Kidney (tissue), 14 donors: Measurements from ENCODE around the gene GRB7. TPM values are rescaled to one million over a fixed set of nuclear protein-coding genes. Genes with fewer than 3 reads are reported as not detected.

Experiments
- DNase-seq, 5 donors: peaks; one replicate each; pipeline ENCODE4 v3.0.0-alpha.2; 2013 to 2020
- FAIRE-seq: peaks from 2 replicates; lab custom pipeline; 2012; peaks lifted over from hg19 to GRCh38; lab: Jason Lieb, UNC
- H3K27ac ChIP-seq, 2 donors: one replicate each; pipeline ENCODE4 v1.7.0; 2013; ENCODE audit warnings: low read depth in 2 of 2, low read length in 2 of 2, inconsistent platforms in 1 of 2
- H3K27me3 ChIP-seq: one replicate; pipeline ENCODE4 v1.7.1; 2013; ENCODE audit warnings: low read length, inconsistent platforms; ENCODE audit not compliant: control insufficient read depth, insufficient read depth
- H3K36me3 ChIP-seq, 3 donors: one replicate each; pipeline versions ENCODE4 v1.7.0 to v1.7.1; 2013; ENCODE audit warnings: low read length in 3 of 3, control low read depth in 1 of 3, inconsistent platforms in 1 of 3; ENCODE audit not compliant: insufficient read depth in 3 of 3, control insufficient read depth in 2 of 3
- H3K4me1 ChIP-seq, 3 donors: one replicate each; pipeline versions ENCODE4 v1.7.0 to v1.7.1; 2013; ENCODE audit warnings: low read length in 3 of 3, inconsistent platforms in 1 of 3, low read depth in 1 of 3; ENCODE audit not compliant: control insufficient read depth in 2 of 3, insufficient read depth in 2 of 3
- H3K4me3 ChIP-seq, 3 donors: one replicate each; pipeline versions ENCODE4 v1.7.0 to v1.8.1; 2013; ENCODE audit warnings: low read length in 3 of 3, control low read depth in 1 of 3, inconsistent platforms in 1 of 3
- H3K9ac ChIP-seq, 3 donors: one replicate each; pipeline versions ENCODE4 v1.7.0 to v1.7.1; 2013; ENCODE audit warnings: low read length in 3 of 3, control low read depth in 1 of 3, inconsistent platforms in 1 of 3
- H3K9me3 ChIP-seq, 3 donors: one replicate each; pipeline versions ENCODE4 v1.7.0 to v1.7.1; 2013; ENCODE audit warnings: low read length in 3 of 3, control low read depth in 1 of 3, inconsistent platforms in 1 of 3; ENCODE audit not compliant: control insufficient read depth in 2 of 3, insufficient read depth in 1 of 3
- intact Hi-C: fragments of 100-400 bp; cut with DNase I; formaldehyde crosslinking; loops from one replicate; pipeline ENCODE4 v1.11.1; 2022
- polyA plus RNA-seq: library from polyadenylated mRNA; stranded (reverse); fragments of 350-450 nt; fragmentation: Illumina TruSeq; extraction: RNeasy Lipid Tissue Mini Kit (QIAGEN cat#74804); gene quantifications from one replicate; pipeline ENCODE4 v1.2.3, GENCODE V29; 2014; ENCODE audit warnings: low read depth, low replicate concordance; ENCODE audit not compliant: insufficient read depth
- total RNA-seq: library from RNA; stranded (reverse); fragmentation: NEBNext Ultra II Directional; extraction: Animal tissue kit (Norgen Biotek cat#: 25700); gene quantifications from one replicate; pipeline ENCODE4 v1.2.1, GENCODE V29; 2021
- TF ChIP-seq, protein P1 (sequence below): IDR thresholded peaks from 3 replicates; pipeline ENCODE4 v1.5.1; 2012; ENCODE audit warnings: mild to moderate bottlenecking, moderate library complexity, borderline replicate concordance; ENCODE audit not compliant: insufficient read depth; ENCODE audit errors: extremely low read depth
- donor health status: control.
- donor health status: control.
- donor health status: control.
- donor health status: control.
- donor health status: control.
- donor health status: DM: yes; HTN: yes; CAD: no.
- donor health status: Normal renal cell carcinoma (clear cell type).

GRB7 gene
- total and polyA plus RNA-seq, 2 donors from 2014 or later = 20.9 to 72.5 TPM

DNA sequence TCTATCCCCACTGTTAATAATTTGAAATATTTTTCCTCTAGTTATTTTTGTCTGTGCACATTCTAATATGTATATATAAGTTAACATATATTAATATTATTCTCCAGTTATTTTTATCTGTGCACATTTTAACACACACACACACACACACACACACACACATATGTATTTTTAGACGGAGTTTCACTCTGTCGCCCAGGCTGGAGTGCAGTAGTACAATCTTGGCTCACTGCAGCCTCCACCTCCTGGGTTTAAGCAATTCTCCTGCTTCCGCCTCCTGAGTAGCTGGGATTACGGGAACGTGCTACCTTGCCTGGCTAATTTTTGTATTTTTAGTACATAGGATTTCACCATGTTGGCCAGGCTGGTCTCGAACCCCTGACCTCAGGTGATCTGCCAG lies 20.1 kb upstream of the GRB7 start:
- FAIRE-seq (no peak), DNase-seq (peak in 1 of 5 donors; percentile 6)
- H3K27me3 ChIP-seq = no peaks in the 10 kb centered on the region
- H3K4me3 ChIP-seq = no peak overlapping the region
- H3K27ac ChIP-seq = no peak overlapping the region
- no peak overlapping the region for H3K9ac ChIP-seq
- intact Hi-C loops = no loop called here
- peaks cover 0 to 10% (median 0%) of the 10 kb centered on the region in 3 donors for H3K4me1 ChIP-seq
- TF ChIP-seq, protein P1, sequence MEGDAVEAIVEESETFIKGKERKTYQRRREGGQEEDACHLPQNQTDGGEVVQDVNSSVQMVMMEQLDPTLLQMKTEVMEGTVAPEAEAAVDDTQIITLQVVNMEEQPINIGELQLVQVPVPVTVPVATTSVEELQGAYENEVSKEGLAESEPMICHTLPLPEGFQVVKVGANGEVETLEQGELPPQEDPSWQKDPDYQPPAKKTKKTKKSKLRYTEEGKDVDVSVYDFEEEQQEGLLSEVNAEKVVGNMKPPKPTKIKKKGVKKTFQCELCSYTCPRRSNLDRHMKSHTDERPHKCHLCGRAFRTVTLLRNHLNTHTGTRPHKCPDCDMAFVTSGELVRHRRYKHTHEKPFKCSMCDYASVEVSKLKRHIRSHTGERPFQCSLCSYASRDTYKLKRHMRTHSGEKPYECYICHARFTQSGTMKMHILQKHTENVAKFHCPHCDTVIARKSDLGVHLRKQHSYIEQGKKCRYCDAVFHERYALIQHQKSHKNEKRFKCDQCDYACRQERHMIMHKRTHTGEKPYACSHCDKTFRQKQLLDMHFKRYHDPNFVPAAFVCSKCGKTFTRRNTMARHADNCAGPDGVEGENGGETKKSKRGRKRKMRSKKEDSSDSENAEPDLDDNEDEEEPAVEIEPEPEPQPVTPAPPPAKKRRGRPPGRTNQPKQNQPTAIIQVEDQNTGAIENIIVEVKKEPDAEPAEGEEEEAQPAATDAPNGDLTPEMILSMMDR = no peak
- no peaks in the 10 kb centered on the region for H3K9me3 ChIP-seq
- peaks cover 2 to 60% (median 11%) of the 10 kb centered on the region in 3 donors for H3K36me3 ChIP-seq

DNA sequence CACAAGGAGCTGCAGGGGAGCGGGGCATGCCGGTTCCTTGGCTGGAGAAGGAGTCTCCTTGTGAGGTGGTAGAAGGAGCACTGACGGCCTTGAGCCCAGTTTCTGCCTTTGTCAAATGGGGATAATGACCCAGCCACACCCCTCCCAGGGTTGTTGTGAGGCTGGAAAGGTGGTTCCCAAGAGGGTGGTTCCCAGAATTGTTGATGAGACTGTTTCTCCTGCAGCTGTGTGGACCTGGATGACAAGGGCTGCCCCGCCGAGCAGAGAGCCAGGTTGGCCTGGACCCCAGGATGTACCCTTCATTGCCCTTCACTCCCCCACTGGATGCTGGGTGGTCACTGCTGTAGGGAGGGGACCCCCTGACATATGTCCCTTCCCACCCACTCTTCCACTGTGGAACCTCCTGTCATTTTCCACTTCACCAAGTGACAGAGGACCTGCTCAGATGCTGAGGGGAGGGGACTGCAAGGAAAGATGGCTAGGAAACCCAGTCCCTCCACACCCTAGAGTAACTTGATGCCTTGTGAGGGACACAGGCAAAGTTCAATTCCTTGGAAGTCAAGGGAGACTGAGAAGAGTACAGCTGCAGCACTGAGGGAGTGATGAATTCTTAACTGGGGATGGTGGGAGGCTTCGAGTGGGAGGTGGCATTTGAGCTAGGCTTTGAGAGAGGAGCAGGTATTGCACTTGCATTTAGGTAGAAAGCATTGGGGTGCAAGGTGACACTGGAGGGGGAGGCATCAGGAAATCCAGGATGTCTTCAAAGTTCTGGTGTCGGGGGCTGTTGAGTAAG lies 18.0 kb upstream of the GRB7 start:
- Histone ChIP-seq H3K9me3 (no peaks in the 10 kb centered on the region), H3K4me3 (no peak overlapping the region), H3K27ac (no peak overlapping the region), H3K4me1 (peaks cover 0 to 10% (median 0%) of the 10 kb centered on the region in 3 donors), H3K36me3 (peaks cover 2 to 59% (median 15%) of the 10 kb centered on the region in 3 donors), H3K27me3 (no peaks in the 10 kb centered on the region), H3K9ac (no peak overlapping the region)
- intact Hi-C loops = no loop called here
- DNase-seq (peak in 3 of 5 donors; percentile 34 to 75 (median 71)), FAIRE-seq (no peak)
- TF ChIP-seq, protein P1 = no peak

DNA sequence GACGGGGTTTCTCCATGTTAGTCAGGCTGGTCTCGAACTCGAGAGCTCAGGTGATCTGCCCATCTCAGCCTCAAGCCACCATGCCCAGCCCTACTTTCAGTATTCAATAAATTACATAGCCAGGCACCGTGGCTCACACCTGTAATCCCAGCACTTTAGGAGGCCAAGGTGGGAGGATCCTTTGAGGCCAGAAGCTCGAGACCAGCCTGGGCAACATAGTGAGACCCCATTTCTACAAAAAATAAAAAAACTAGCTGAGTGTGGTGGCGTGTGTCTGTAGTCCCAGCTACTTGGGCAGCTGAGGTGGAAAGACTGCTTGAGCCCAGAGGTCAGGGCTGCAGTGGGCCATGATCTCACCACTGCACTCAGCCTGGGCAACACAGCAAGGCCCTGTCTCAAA lies 15.6 kb upstream of the GRB7 start:
- FAIRE-seq = no peak
- DNase-seq = no peak
- H3K27ac ChIP-seq = no peak overlapping the region
- peaks cover 0 to 5% (median 0%) of the 10 kb centered on the region in 3 donors for H3K4me1 ChIP-seq
- H3K27me3 ChIP-seq = no peaks in the 10 kb centered on the region
- TF ChIP-seq, protein P1 = no peak
- no peak overlapping the region for H3K4me3 ChIP-seq
- no peak overlapping the region for H3K9ac ChIP-seq
- H3K36me3 ChIP-seq = peaks cover 2 to 56% (median 18%) of the 10 kb centered on the region in 3 donors
- intact Hi-C loops = no loop called here
- no peaks in the 10 kb centered on the region for H3K9me3 ChIP-seq
